IPS DF 6.9 (cell line): ENCODE data around the gene LINGO4.

ENCODE experiments used
- DNase-seq: peaks from one replicate; pipeline ENCODE4 v3.0.0-alpha.2; 2013; ENCODE audit warnings: low read depth, low spot score
- H3K27ac ChIP-seq: one replicate; pipeline ENCODE4 v1.5.1; 2013; ENCODE audit warnings: low read length, control low read depth
- H3K27me3 ChIP-seq: 2 replicates; pipeline ENCODE4 v1.6.1; 2013; ENCODE audit warnings: mild to moderate bottlenecking, low read length; ENCODE audit not compliant: control insufficient read depth, insufficient read depth
- H3K36me3 ChIP-seq: 2 replicates; pipeline ENCODE4 v1.6.1; 2013; ENCODE audit warnings: low read length; ENCODE audit not compliant: control insufficient read depth, insufficient read depth
- H3K4me1 ChIP-seq: 2 replicates; pipeline ENCODE4 v1.6.1; 2013; ENCODE audit warnings: low read length; ENCODE audit not compliant: control insufficient read depth, insufficient read depth
- H3K4me3 ChIP-seq: 2 replicates; pipeline ENCODE4 v1.5.1; 2013; ENCODE audit warnings: mild to moderate bottlenecking, low read length
- H3K9me3 ChIP-seq: 2 replicates; pipeline ENCODE4 v1.6.1; 2013; ENCODE audit warnings: low read length, inconsistent platforms; ENCODE audit not compliant: control insufficient read depth, insufficient read depth
- WGBS: extraction: QIAGEN DNeasy Blood & Tissue Kit; methylation state at CpG from one replicate; pipeline ENCODE4 v1.1.7; 2013; ENCODE audit warnings: mixed read lengths, missing lambda C conversion rate; ENCODE audit not compliant: insufficient read length, insufficient coverage; 5-methylcytosine and 5-hydroxymethylcytosine counted together

The LINGO4 gene

DNA sequence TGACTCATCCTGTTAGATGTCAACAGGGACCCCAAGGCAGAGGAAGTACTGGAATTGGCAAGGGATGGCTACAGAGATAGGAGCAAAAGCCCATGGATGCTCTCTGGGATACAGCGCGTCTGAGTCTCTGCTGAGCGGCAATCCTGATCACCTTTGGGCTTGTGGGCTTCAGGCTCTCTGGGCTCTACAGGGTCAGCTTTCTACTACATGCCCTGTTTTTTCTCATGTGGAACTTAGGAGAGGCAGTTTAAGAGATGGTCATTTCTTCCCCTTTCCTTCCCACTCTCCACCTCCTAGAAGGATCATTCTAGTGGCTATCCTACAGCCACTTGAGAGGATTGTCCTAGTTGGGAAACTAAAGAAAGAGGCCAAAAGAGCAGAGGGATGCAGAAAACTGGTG lies 1.3 kb downstream of the LINGO4 start:
- no peak for DNase-seq
- Histone ChIP-seq H3K27me3 (no peaks in the 10 kb centered on the region), H3K9me3 (no peaks in the 10 kb centered on the region), H3K36me3 (no peaks in the 10 kb centered on the region), H3K4me1 (no peaks in the 10 kb centered on the region; the same call in 1 of the 2 replicates), H3K4me3 (no peak overlapping the region), H3K27ac (no peak overlapping the region)
- no CpG with 5 or more reads among the region's 3 CpGs for WGBS

GRCh38 chr1:151803164-151803563 lies 2.1 kb downstream of the LINGO4 start:
- Histone ChIP-seq H3K9me3 (no peaks in the 10 kb centered on the region), H3K27ac (no peak overlapping the region), H3K27me3 (no peaks in the 10 kb centered on the region), H3K4me3 (no peak overlapping the region), H3K4me1 (no peaks in the 10 kb centered on the region; the same call in 1 of the 2 replicates), H3K36me3 (no peaks in the 10 kb centered on the region)
- no peak for DNase-seq

DNA sequence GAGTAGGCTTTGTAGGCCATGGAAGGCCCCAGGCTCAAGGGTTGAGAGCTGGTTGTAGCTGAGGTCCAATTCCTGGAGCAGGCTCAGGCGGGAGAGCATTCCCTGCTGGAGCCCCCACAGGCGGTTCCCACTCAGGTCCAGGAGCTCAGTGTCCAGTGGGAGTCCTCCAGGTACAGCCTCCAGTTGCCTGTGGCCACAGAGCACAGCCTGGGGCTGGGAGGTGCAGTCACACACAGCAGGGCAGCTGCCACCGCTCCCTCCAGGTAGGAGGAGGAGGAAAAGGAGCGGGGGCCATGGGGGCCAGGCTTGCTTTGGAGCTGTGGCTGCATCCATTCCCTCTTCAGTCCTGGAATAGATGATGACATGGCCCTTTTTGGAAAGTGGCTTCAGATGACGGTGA lies 2.8 kb downstream of the LINGO4 start:
- no peaks in the 10 kb centered on the region for H3K27me3 ChIP-seq
- no CpG with 5 or more reads among the region's 5 CpGs for WGBS

GRCh38 chr1:151801846-151802245 lies 3.4 kb downstream of the LINGO4 start:
- WGBS: no CpG with 5 or more reads among the region's 7 CpGs

More for the DNA sequence above, 2.8 kb downstream of the LINGO4 start:
- H3K4me3 ChIP-seq: no peak overlapping the region
- no peak for DNase-seq
- H3K36me3 ChIP-seq: no peaks in the 10 kb centered on the region
- no peaks in the 10 kb centered on the region; the same call in 1 of the 2 replicates for H3K9me3 ChIP-seq
- H3K27ac ChIP-seq: no peak overlapping the region
- H3K4me1 ChIP-seq: no peaks in the 10 kb centered on the region; the same call in 1 of the 2 replicates

DNA sequence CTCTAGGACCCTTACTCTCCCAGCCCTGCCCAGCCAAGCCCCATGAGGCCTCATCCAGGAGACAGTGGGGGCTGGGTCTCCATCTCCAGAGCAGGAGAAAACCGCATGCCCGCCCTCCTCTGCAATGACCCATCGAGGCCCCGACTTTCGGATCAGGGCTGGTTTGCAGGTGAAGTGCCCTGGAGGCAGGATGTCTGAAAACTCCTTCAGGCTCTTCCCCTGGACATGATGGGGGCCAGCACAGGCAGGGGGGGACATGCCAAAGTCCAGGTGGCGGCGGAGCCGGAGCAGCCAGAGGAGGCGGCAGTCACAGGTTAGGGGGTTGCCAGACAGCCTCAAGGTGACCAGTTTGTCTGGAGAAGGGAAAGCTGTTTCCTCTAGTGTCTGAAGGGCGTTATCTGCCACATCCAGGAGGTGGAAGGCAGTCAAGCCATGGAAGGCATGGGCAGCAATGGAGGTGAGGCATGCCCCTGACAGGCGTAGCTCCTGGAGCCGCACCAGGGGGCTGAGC lies 3.9 kb downstream of the LINGO4 start:
- Histone ChIP-seq H3K27ac (no peak overlapping the region), H3K27me3 (no peaks in the 10 kb centered on the region), H3K36me3 (no peaks in the 10 kb centered on the region), H3K4me3 (no peak overlapping the region), H3K4me1 (no peaks in the 10 kb centered on the region; the same call in 1 of the 2 replicates), H3K9me3 (no peaks in the 10 kb centered on the region; the same call in 1 of the 2 replicates)
- WGBS: no CpG with 5 or more reads among the region's 12 CpGs
- no peak for DNase-seq

More at GRCh38 chr1:151801846-151802245, 3.4 kb downstream of the LINGO4 start:
- DNase-seq: no peak
- Histone ChIP-seq H3K4me3 (no peak overlapping the region), H3K27me3 (no peaks in the 10 kb centered on the region), H3K36me3 (no peaks in the 10 kb centered on the region), H3K9me3 (no peaks in the 10 kb centered on the region; the same call in 1 of the 2 replicates), H3K4me1 (no peaks in the 10 kb centered on the region; the same call in 1 of the 2 replicates), H3K27ac (no peak overlapping the region)

- no CpG with 5 or more reads among the region's 8 CpGs for WGBS
- H3K4me1 ChIP-seq: no peaks in the 10 kb centered on the region; the same call in 1 of the 2 replicates
- no peaks in the 10 kb centered on the region for H3K27me3 ChIP-seq
- DNase-seq: no peak
- no peak overlapping the region for H3K27ac ChIP-seq
- H3K4me3 ChIP-seq: no peak overlapping the region
- H3K36me3 ChIP-seq: no peaks in the 10 kb centered on the region
- no peaks in the 10 kb centered on the region; the same call in 1 of the 2 replicates for H3K9me3 ChIP-seq
Measured at GRCh38 chr1:151800830-151801229, 4.4 kb downstream of the LINGO4 start.

DNA sequence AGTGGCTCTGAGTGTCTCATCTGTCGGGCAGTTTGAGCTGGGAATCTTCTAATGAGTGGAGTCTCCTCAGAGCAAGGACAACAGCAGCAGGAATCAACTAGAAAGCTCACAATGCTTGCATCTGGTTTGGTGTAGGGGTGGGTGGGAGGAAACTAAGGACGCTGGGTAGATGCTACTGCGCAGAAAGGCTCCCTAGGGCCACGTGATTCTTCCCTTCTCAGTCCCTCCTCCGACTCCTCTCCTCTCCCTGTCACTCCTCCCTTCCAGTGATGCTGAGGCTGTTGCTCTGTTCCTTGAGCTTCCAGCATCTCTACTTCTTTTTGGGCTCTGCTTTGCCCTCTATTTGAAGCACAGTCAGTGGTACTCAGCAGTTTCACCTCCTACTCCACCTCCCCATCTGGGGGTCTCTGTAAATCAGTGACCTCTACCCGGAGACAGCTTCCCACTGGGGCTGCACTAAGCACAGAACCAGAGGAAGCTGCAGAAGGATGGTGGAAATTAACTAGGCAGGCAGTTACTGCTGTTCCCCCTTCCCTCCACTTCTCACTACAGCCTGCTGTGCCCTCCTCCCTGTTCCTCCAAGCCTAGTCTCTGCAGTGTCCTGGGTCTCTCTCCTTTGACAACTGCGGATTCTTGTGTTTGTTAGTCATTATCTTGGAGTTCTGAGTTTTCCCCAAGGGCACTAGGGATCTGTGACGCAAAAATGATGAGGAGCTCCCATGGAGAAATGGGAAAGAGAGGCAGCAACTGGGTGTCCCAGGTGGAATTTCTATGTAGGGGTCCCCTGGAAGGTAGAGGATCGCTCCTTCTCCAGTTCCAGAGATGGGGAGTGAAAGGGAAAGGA lies 5.8 kb downstream of the LINGO4 start:
- Histone ChIP-seq H3K27me3 (no peaks in the 10 kb centered on the region), H3K4me3 (no peak overlapping the region), H3K36me3 (no peaks in the 10 kb centered on the region), H3K9me3 (no peaks in the 10 kb centered on the region; the same call in 1 of the 2 replicates), H3K4me1 (no peaks in the 10 kb centered on the region; the same call in 1 of the 2 replicates), H3K27ac (no peak overlapping the region)
- WGBS: no CpG with 5 or more reads among the region's 9 CpGs
- no peak for DNase-seq

DNA sequence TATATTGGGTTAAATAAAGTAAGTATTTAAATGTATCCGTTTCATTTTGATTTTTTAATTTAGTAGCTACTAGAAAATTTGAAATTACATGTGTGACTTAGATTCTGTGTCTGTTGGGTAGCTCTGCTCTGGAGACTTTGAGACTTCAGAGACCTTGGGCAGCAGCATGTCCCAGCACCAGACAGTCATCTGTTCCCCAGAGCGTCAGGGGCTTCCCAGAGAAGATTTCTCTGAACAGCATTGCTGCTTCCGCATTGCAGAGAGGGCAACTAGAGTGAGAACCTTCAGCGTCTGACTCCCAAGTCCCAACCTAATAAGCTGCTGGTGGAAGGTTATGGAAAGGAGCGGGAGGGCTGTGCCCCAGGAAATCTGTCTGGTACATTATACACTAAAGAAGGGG lies 6.6 kb downstream of the LINGO4 start:
- no peaks in the 10 kb centered on the region; the same call in 1 of the 2 replicates for H3K4me1 ChIP-seq
- DNase-seq: no peak
- H3K27me3 ChIP-seq: no peaks in the 10 kb centered on the region
- H3K27ac ChIP-seq: no peak overlapping the region
- H3K9me3 ChIP-seq: no peaks in the 10 kb centered on the region; the same call in 1 of the 2 replicates
- 100% methylated on average over 1 of the region's 5 CpGs for WGBS
- no peak overlapping the region for H3K4me3 ChIP-seq
- no peaks in the 10 kb centered on the region for H3K36me3 ChIP-seq

- Histone ChIP-seq H3K27me3 (no peaks in the 10 kb centered on the region), H3K4me3 (peak overlapping the region; percentile 69), H3K36me3 (no peaks in the 10 kb centered on the region), H3K27ac (no peak overlapping the region), H3K4me1 (no peaks in the 10 kb centered on the region), H3K9me3 (no peaks in the 10 kb centered on the region)
- WGBS: no CpG with 5 or more reads among the region's 52 CpGs
- DNase-seq: no peak
Measured at GRCh38 chr1:151790940-151791651, 14.1 kb downstream of the LINGO4 start.
